Calu3 (cell line): ENCODE measurements around the gene PLVAP. TPM values are rescaled to one million over a fixed set of nuclear protein-coding genes. Genes with fewer than 3 reads are reported as not detected.
A peak's percentile ranks its signal among the peaks of the same experiment; 100 is the strongest.

ENCODE experiments used
- BruUV-seq: library from RNA; stranded (reverse); fragments of 400-500 nt; replicated peaks from 2 replicates; lab custom pipeline; 2021; lab: Mats Ljungman, UMichigan
- CTCF ChIA-PET: fragments of 300-600 bp; sonication (Branson Sonifier 250); formaldehyde crosslinking; loops from one replicate; lab custom pipeline; 2022; ENCODE audit warnings: antibody characterized with exemption; lab: Charles Lee
- DNase-seq: peaks from one replicate; pipeline ENCODE4 v3.0.0; 2022
- H3K27ac Mint-ChIP-seq: one replicate; pipeline ENCODE4 v1.8.0; 2022; ENCODE audit warnings: mixed read lengths; ENCODE audit not compliant: unreplicated experiment
- H3K27me3 Mint-ChIP-seq: one replicate; pipeline ENCODE4 v1.8.0; 2022; ENCODE audit warnings: mixed read lengths; ENCODE audit not compliant: unreplicated experiment
- H3K36me3 Mint-ChIP-seq: one replicate; pipeline ENCODE4 v1.8.0; 2022; ENCODE audit warnings: mild to moderate bottlenecking, moderate library complexity, mixed read lengths; ENCODE audit not compliant: insufficient read depth, unreplicated experiment
- H3K4me1 Mint-ChIP-seq: one replicate; pipeline ENCODE4 v1.8.0; 2022; ENCODE audit warnings: mild to moderate bottlenecking, low read depth, mixed read lengths; ENCODE audit not compliant: unreplicated experiment
- H3K4me3 Mint-ChIP-seq: one replicate; pipeline ENCODE4 v1.8.0; 2022; ENCODE audit warnings: mild to moderate bottlenecking, low read depth, moderate library complexity, mixed read lengths; ENCODE audit not compliant: unreplicated experiment
- H3K9me3 Mint-ChIP-seq: one replicate; pipeline ENCODE4 v1.8.0; 2022; ENCODE audit warnings: low read depth, mixed read lengths; ENCODE audit not compliant: unreplicated experiment
- CTCF ChIP-seq: fragments of 200-600 bp; IDR thresholded peaks from one replicate; pipeline ENCODE4 v1.8.0; 2022; ENCODE audit warnings: antibody characterized with exemption; ENCODE audit not compliant: unreplicated experiment
- intact Hi-C: fragments of 100-400 bp; cut with micrococcal nuclease; formaldehyde crosslinking; loops from one replicate; pipeline ENCODE4 v1.10.0; 2022; ENCODE audit not compliant: unreplicated experiment
- total RNA-seq: library from RNA; stranded (reverse); gene quantifications from 2 replicates; pipeline ENCODE4 v1.2.3, GENCODE V29; 2022

The PLVAP gene
- total RNA-seq, 1 experiment from 2014 or later: not detected

- peaks cover 47% of the 10 kb centered on the region for H3K27me3 Mint-ChIP-seq
- BruUV-seq: no TSS peak
- TF ChIP-seq CTCF: no peak
- H3K27ac Mint-ChIP-seq: no peak overlapping the region
- CTCF ChIA-PET: no interaction called here
- peaks cover 10% of the 10 kb centered on the region for H3K4me1 Mint-ChIP-seq
- intact Hi-C loops: no loop called here
- no peak overlapping the region for H3K4me3 Mint-ChIP-seq
- no peak for DNase-seq
- H3K9me3 Mint-ChIP-seq: no peaks in the 10 kb centered on the region
- H3K36me3 Mint-ChIP-seq: no peaks in the 10 kb centered on the region
These were observed 25.2 kb downstream of the PLVAP start for GRCh38 chr19:17351815-17352435.

GRCh38 chr19:17348700-17349099 lies 28.4 kb downstream of the PLVAP start:
- Mint-ChIP-seq H3K27me3 (peaks cover 43% of the 10 kb centered on the region), H3K36me3 (peaks cover 6% of the 10 kb centered on the region), H3K4me3 (peak overlapping the region; percentile 39), H3K9me3 (no peaks in the 10 kb centered on the region), H3K27ac (no peak overlapping the region), H3K4me1 (peaks cover 9% of the 10 kb centered on the region)
- peak; percentile 41 for DNase-seq
- TF ChIP-seq CTCF: no peak
- CTCF ChIA-PET: no interaction called here
- intact Hi-C loops: no loop called here
- no TSS peak for BruUV-seq

GRCh38 chr19:17347877-17348276 lies 29.3 kb downstream of the PLVAP start:
- intact Hi-C loops: no loop called here
- CTCF ChIA-PET: no interaction called here
- H3K4me1 Mint-ChIP-seq: peaks cover under 1% of the 10 kb centered on the region
- peak overlapping the region; percentile 34 for H3K27ac Mint-ChIP-seq
- DNase-seq: no peak
- BruUV-seq: no TSS peak
- H3K36me3 Mint-ChIP-seq: peaks cover 6% of the 10 kb centered on the region
- H3K27me3 Mint-ChIP-seq: peaks cover 35% of the 10 kb centered on the region
- no peaks in the 10 kb centered on the region for H3K9me3 Mint-ChIP-seq
- no peak for TF ChIP-seq CTCF
- H3K4me3 Mint-ChIP-seq: no peak overlapping the region

DNA sequence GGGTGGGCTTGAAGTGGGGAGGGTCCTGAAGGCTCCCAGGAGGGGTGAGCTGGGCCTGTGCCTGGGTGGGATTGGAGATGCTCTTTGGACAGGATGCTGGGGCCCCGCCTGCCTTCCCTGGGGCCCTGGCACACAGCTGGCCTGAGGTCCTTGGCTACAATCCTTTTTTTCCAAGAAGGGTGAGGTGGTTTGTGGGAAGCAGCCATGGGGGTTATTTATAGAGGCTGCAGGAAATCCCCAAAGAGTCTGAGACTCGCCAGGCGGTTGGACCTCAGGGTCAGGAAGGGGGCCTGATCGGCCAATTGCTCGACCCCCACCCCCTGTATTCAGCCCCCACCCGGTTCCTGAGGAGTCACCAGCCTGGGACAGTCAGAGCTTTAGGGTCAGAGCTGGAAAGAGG lies 29.8 kb downstream of the PLVAP start:
- no TSS peak for BruUV-seq
- Mint-ChIP-seq H3K9me3 (no peaks in the 10 kb centered on the region), H3K4me3 (no peak overlapping the region), H3K27ac (peak overlapping the region; percentile 34), H3K4me1 (no peaks in the 10 kb centered on the region), H3K27me3 (peaks cover 30% of the 10 kb centered on the region), H3K36me3 (peaks cover 10% of the 10 kb centered on the region)
- TF ChIP-seq CTCF: no peak
- CTCF ChIA-PET: no interaction called here
- intact Hi-C loops: no loop called here
- no peak for DNase-seq
